RPMI7951 (cell line): ENCODE data around the gene NUP205. TPM values are rescaled to one million over a fixed set of nuclear protein-coding genes. Genes with fewer than 3 reads are reported as not detected.

ENCODE experiments used
- total RNA-seq: library from RNA; depleted of rRNA; stranded (reverse); fragments of >200 nt; shearing (Covaris generic); gene quantifications from 2 replicates; pipeline ENCODE4 v1.2.3, GENCODE V29; 2014; rRNA removed

NUP205 gene
- total RNA-seq, 1 experiment from 2014 or later: 100 TPM

Other genes with a start within 250 kb of the NUP205 start
- 8.3 and 11.9 TPM in 2 replicates for gene CNOT4, start 47.8 kb upstream of the NUP205 start, total RNA-seq
- 23.2 and 27.4 TPM in 2 replicates for gene STMP1, start 104.6 kb downstream of the NUP205 start, total RNA-seq
- gene SLC13A4, start 170.3 kb downstream of the NUP205 start, total RNA-seq: not detected in 2 replicates
- gene FAM180A, start 190.9 kb downstream of the NUP205 start, total RNA-seq: 4.8 and 6.4 TPM in 2 replicates